ENCODE results near the gene UBE2S.

Gene UBE2S

GRCh38 chr19:55354698-55355212, 52.8 kb downstream of the UBE2S start, which contains the start of gene COX6B2:
Gene COX6B2 (minus strand): TSS chr19:55354719. CDS start chr19:55354521, 198 bp downstream.
- TF ChIP-seq TAF1 (IDR thresholded peaks at IDR 0.05; ENCODE audit: borderline replicate concordance, insufficient read depth, low read length) (no peak), SIN3A (IDR thresholded peaks at IDR 0.05; ENCODE audit: borderline replicate concordance, insufficient read depth, low read length) (no peak), POLR2AphosphoS5 (IDR thresholded peaks at IDR 0.05; ENCODE audit: low read depth, low read length) (no peak), FOXP2 (optimal IDR thresholded peaks at IDR 0.05; ENCODE audit: borderline replicate concordance, extremely low read depth, extremely low read length, insufficient read depth) (no peak), REST (IDR thresholded peaks at IDR 0.05; ENCODE audit: insufficient read depth in 1 of 2, low read depth in 2 of 2, low read length in 2 of 2) (no peak)

GRCh38 chr19:55353803-55354697, 53.5 kb downstream of the UBE2S start:
- TF ChIP-seq SIN3A (IDR thresholded peaks at IDR 0.05; ENCODE audit: borderline replicate concordance, insufficient read depth, low read length) (no peak), FOXP2 (optimal IDR thresholded peaks at IDR 0.05; ENCODE audit: borderline replicate concordance, extremely low read depth, extremely low read length, insufficient read depth) (no peak), TAF1 (IDR thresholded peaks at IDR 0.05; ENCODE audit: borderline replicate concordance, insufficient read depth, low read length) (no peak), POLR2AphosphoS5 (IDR thresholded peaks at IDR 0.05; ENCODE audit: low read depth, low read length) (no peak), REST (IDR thresholded peaks at IDR 0.05; ENCODE audit: insufficient read depth in 1 of 2, low read depth in 2 of 2, low read length in 2 of 2) (no peak)

- no peak for TF ChIP-seq REST (IDR thresholded peaks at IDR 0.05; ENCODE audit: insufficient read depth in 1 of 2, low read depth in 2 of 2, low read length in 2 of 2)
These were observed 54.2 kb downstream of the UBE2S start for GRCh38 chr19:55353356-55353802.

- TF ChIP-seq SIN3A (IDR thresholded peaks at IDR 0.05; ENCODE audit: borderline replicate concordance, insufficient read depth, low read length): no peak
- no peak for TF ChIP-seq FOXP2 (optimal IDR thresholded peaks at IDR 0.05; ENCODE audit: borderline replicate concordance, extremely low read depth, extremely low read length, insufficient read depth)
- no peak for TF ChIP-seq REST (IDR thresholded peaks at IDR 0.05; ENCODE audit: insufficient read depth in 1 of 2, low read depth in 2 of 2, low read length in 2 of 2)
- no peak for TF ChIP-seq POLR2AphosphoS5 (IDR thresholded peaks at IDR 0.05; ENCODE audit: low read depth, low read length)
- no peak for TF ChIP-seq TAF1 (IDR thresholded peaks at IDR 0.05; ENCODE audit: borderline replicate concordance, insufficient read depth, low read length)
These were observed 54.9 kb downstream of the UBE2S start for GRCh38 chr19:55352549-55353145.
